ENCODE results near the gene NT5E.

Gene NT5E

GRCh38 chr6:85449818-85450759 lies at the start of gene NT5E:
Gene NT5E, plus strand, starts transcription at chr6:85450083. Its CDS starts 57 bp downstream, at chr6:85450140.
- Histone ChIP-seq H2AFZ (ENCODE audit: low read length) (peak within 1 kb of the TSS; percentile 83), H3K4me1 (ENCODE audit: insufficient read depth, low read length, poor library complexity, severe bottlenecking) (peaks cover 42% of the 10 kb centered on the region), H3K36me3 (ENCODE audit: insufficient read depth, low read length) (no peaks in the 10 kb centered on the region), H3K27me3 (ENCODE audit: insufficient read depth, low read length, poor library complexity, severe bottlenecking) (no peaks in the 10 kb centered on the region), H3K9me2 (replicated peaks; ENCODE audit: low read depth, low read length) (no peaks in the 10 kb centered on the region), H4K20me1 (ENCODE audit: insufficient read depth, low read length, poor library complexity, severe bottlenecking) (no peaks in the 10 kb centered on the region), H3K9me3 (ENCODE audit: insufficient read depth, low read depth, low read length) (no peaks in the 10 kb centered on the region), H3K4me3 (ENCODE audit: low read length, poor library complexity, severe bottlenecking) (peak within 1 kb of the TSS; percentile 77), H3K79me2 (ENCODE audit: insufficient read depth, low read length) (no peaks in the 10 kb centered on the region), H3F3A (ENCODE audit: low read depth) (no peaks in the 10 kb centered on the region), H3K4me2 (ENCODE audit: low read depth, low read length, poor library complexity, severe bottlenecking) (peak within 1 kb of the TSS; percentile 89), H3K9ac (ENCODE audit: low read depth, low read length, poor library complexity, severe bottlenecking) (peak within 1 kb of the TSS; percentile 62)
- TF ChIP-seq EZH2phosphoT487 (IDR thresholded peaks at IDR 0.05; ENCODE audit: borderline replicate concordance) = no peak
- TF ChIP-seq CTCF (conservative IDR thresholded peaks at IDR 0.05; ENCODE audit: low read length) = peak; percentile 26

GRCh38 chr6:85400331-85400730 lies 49.6 kb upstream of the NT5E start:
- H3F3A ChIP-seq (ENCODE audit: low read depth) = no peaks in the 10 kb centered on the region; the same call in 1 of the 2 replicates
- TF ChIP-seq CTCF (conservative IDR thresholded peaks at IDR 0.05; ENCODE audit: low read length) (no peak), EZH2phosphoT487 (IDR thresholded peaks at IDR 0.05; ENCODE audit: borderline replicate concordance) (no peak)
- H3K27me3 ChIP-seq (ENCODE audit: insufficient read depth, low read length, poor library complexity, severe bottlenecking) = no peaks in the 10 kb centered on the region
- H3K4me3 ChIP-seq (ENCODE audit: low read length, poor library complexity, severe bottlenecking) = no peak overlapping the region
- no peaks in the 10 kb centered on the region for H3K9me3 ChIP-seq (ENCODE audit: insufficient read depth, low read depth, low read length)
- H3K9ac ChIP-seq (ENCODE audit: low read depth, low read length, poor library complexity, severe bottlenecking) = no peak overlapping the region
- H4K20me1 ChIP-seq (ENCODE audit: insufficient read depth, low read length, poor library complexity, severe bottlenecking) = no peaks in the 10 kb centered on the region
- H2AFZ ChIP-seq (ENCODE audit: low read length) = no peak overlapping the region; the same call in 1 of the 2 replicates
- no peaks in the 10 kb centered on the region for H3K36me3 ChIP-seq (ENCODE audit: insufficient read depth, low read length)
- peaks cover 48% of the 10 kb centered on the region for H3K4me1 ChIP-seq (ENCODE audit: insufficient read depth, low read length, poor library complexity, severe bottlenecking)
- no peaks in the 10 kb centered on the region for H3K79me2 ChIP-seq (ENCODE audit: insufficient read depth, low read length)
- no peaks in the 10 kb centered on the region for H3K9me2 ChIP-seq (replicated peaks; ENCODE audit: low read depth, low read length)
- H3K4me2 ChIP-seq (ENCODE audit: low read depth, low read length, poor library complexity, severe bottlenecking) = no peak overlapping the region

- Histone ChIP-seq H4K20me1 (ENCODE audit: insufficient read depth, low read length, poor library complexity, severe bottlenecking) (no peaks in the 10 kb centered on the region), H3K27me3 (ENCODE audit: insufficient read depth, low read length, poor library complexity, severe bottlenecking) (no peaks in the 10 kb centered on the region), H3K36me3 (ENCODE audit: insufficient read depth, low read length) (no peaks in the 10 kb centered on the region), H3K9me3 (ENCODE audit: insufficient read depth, low read depth, low read length) (no peaks in the 10 kb centered on the region), H3K9ac (ENCODE audit: low read depth, low read length, poor library complexity, severe bottlenecking) (peak overlapping the region; percentile 56), H3F3A (ENCODE audit: low read depth) (no peaks in the 10 kb centered on the region; the same call in 1 of the 2 replicates), H3K4me2 (ENCODE audit: low read depth, low read length, poor library complexity, severe bottlenecking) (peak overlapping the region; percentile 72), H2AFZ (ENCODE audit: low read length) (peak overlapping the region; percentile 87), H3K9me2 (replicated peaks; ENCODE audit: low read depth, low read length) (no peaks in the 10 kb centered on the region), H3K4me1 (ENCODE audit: insufficient read depth, low read length, poor library complexity, severe bottlenecking) (peaks cover 53% of the 10 kb centered on the region), H3K79me2 (ENCODE audit: insufficient read depth, low read length) (no peaks in the 10 kb centered on the region), H3K4me3 (ENCODE audit: low read length, poor library complexity, severe bottlenecking) (peak overlapping the region; percentile 42)
- TF ChIP-seq EZH2phosphoT487 (IDR thresholded peaks at IDR 0.05; ENCODE audit: borderline replicate concordance) (no peak), CTCF (conservative IDR thresholded peaks at IDR 0.05; ENCODE audit: low read length) (no peak)
These were observed 48.5 kb upstream of the NT5E start for GRCh38 chr6:85401186-85402021.

All from Loucy (cell line).